H1 (cell line): ENCODE data around the gene PPCDC. TPM values are rescaled to one million over a fixed set of nuclear protein-coding genes. Genes with fewer than 3 reads are reported as not detected.

Experiments used
- BACH1 ChIP-seq: IDR thresholded peaks from 2 replicates; pipeline ENCODE4 v1.6.1; 2012; ENCODE audit warnings: low read length, improper control_type of control experiment
- CHD1 ChIP-seq: IDR thresholded peaks from 2 replicates; pipeline ENCODE4 v1.6.1; 2012; ENCODE audit warnings: low read depth, low read length, improper control_type of control experiment
- HDAC2 ChIP-seq, 2 experiments: fragments of 300-600 bp in 1 of 2; sonication (generic) in 1 of 2; IDR thresholded peaks; 2 replicates each; pipeline ENCODE4 v1.6.1; 2011 to 2012; ENCODE audit warnings: low read depth in 2 of 2, low read length in 2 of 2, mild to moderate bottlenecking in 2 of 2, moderate library complexity in 2 of 2, borderline replicate concordance in 1 of 2, inconsistent platforms in 1 of 2
- MAFK ChIP-seq: IDR thresholded peaks from 2 replicates; pipeline ENCODE4 v1.6.1; 2012; ENCODE audit warnings: low read depth, mild to moderate bottlenecking, improper control_type of control experiment, low read length
- RAD21 ChIP-seq, 2 experiments: IDR thresholded peaks in 1 of 2; conservative IDR thresholded peaks in 1 of 2; 2 replicates each; pipeline ENCODE4 v1.6.1; 2011; ENCODE audit warnings: low read depth in 2 of 2, low read length in 2 of 2, improper control_type of control experiment in 1 of 2, inconsistent platforms in 1 of 2, mild to moderate bottlenecking in 1 of 2, moderate library complexity in 1 of 2
- RNF2 ChIP-seq: fragments of 200-900, 300-1000 bp; sonication (generic); IDR thresholded peaks from 2 replicates; pipeline ENCODE4 v1.7.1; 2016; ENCODE audit warnings: borderline replicate concordance, low read depth, mild to moderate bottlenecking, antibody characterized with exemption, low read length; ENCODE audit not compliant: poor library complexity, severe bottlenecking; ENCODE audit errors: missing control alignments
- SP2 ChIP-seq: IDR thresholded peaks from 2 replicates; pipeline ENCODE4 v1.6.1; 2012; ENCODE audit warnings: mild to moderate bottlenecking, low read length, inconsistent platforms
- SP4 ChIP-seq: IDR thresholded peaks from 2 replicates; pipeline ENCODE4 v1.6.1; 2012; ENCODE audit warnings: low read length, inconsistent platforms
- TEAD4 ChIP-seq: IDR thresholded peaks from 2 replicates; pipeline ENCODE4 v1.6.1; 2012; ENCODE audit warnings: low read depth, low read length, inconsistent platforms, mixed read lengths
- polyA plus RNA-seq, 7 experiments: library from polyadenylated mRNA; depleted of rRNA in 3 of 7; stranded (reverse) in 5 of 7; unstranded in 2 of 7; fragments of >200 nt in 5 of 7; fragments of 200-250 nt in 2 of 7; gene quantifications; 1 replicate in 5 of 7; 2 replicates in 1 of 7; 4 replicates in 1 of 7; pipeline versions ENCODE4 v1.2.1 to v1.2.3, GENCODE V29; 2011 to 2013; ENCODE audit warnings: missing spikeins in 2 of 7, mixed read lengths in 2 of 7
- total RNA-seq: library from RNA; stranded (reverse); fragmentation: NEBNext Ultra II Directional; extraction: Animal tissue kit (Norgen Biotek cat#: 25700); gene quantifications from 2 replicates; pipeline ENCODE4 v1.2.1, GENCODE V29; 2021
- TF ChIP-seq, protein P1 (sequence below): fragments of 300-600 bp; sonication (generic); IDR thresholded peaks from 2 replicates; pipeline ENCODE4 v1.7.1; 2012; ENCODE audit warnings: low read length, moderate library complexity, mild to moderate bottlenecking, inconsistent platforms; ENCODE audit not compliant: insufficient replicate concordance

Gene PPCDC
- total and polyA plus RNA-seq, 2 of the 8 experiments (the other 6 are each of a cell fraction or from before 2014, with no cell fraction given): 11.3 to 29.7 TPM

DNA sequence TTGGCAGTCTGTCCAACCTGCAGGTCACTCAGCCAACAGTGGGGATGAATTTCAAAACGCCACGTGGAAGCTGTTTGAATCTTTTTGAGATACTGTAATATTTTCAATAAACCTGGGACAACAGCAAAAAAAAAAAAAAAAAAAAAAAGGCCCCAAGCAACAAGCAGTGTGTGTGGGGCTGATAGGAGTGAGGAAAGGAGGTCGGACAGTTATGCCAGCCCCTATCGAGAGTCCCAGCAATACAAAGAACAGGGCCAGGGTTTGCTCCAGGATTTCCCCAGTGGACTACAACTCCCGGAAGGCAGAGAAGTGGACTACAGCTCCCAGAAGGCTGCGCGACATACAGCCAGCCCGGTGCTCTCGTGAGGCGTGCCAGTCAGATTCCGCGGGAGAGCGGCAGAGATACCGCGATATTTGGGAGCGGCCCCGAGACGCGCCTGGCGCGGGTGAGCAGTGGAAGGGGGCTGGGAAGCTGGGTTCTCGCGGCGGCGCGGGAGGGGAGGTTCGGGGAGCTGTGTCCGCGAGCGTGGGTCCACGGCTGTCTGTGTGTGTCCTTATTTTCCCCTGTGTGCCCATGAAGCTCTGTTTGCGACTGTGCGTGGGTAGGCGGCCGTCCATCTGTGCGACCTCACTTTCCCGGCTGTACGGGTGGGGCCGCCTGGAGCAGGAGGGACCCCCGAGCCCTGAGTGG is at the start of gene PPCDC (continued):
- TF ChIP-seq, protein P1, sequence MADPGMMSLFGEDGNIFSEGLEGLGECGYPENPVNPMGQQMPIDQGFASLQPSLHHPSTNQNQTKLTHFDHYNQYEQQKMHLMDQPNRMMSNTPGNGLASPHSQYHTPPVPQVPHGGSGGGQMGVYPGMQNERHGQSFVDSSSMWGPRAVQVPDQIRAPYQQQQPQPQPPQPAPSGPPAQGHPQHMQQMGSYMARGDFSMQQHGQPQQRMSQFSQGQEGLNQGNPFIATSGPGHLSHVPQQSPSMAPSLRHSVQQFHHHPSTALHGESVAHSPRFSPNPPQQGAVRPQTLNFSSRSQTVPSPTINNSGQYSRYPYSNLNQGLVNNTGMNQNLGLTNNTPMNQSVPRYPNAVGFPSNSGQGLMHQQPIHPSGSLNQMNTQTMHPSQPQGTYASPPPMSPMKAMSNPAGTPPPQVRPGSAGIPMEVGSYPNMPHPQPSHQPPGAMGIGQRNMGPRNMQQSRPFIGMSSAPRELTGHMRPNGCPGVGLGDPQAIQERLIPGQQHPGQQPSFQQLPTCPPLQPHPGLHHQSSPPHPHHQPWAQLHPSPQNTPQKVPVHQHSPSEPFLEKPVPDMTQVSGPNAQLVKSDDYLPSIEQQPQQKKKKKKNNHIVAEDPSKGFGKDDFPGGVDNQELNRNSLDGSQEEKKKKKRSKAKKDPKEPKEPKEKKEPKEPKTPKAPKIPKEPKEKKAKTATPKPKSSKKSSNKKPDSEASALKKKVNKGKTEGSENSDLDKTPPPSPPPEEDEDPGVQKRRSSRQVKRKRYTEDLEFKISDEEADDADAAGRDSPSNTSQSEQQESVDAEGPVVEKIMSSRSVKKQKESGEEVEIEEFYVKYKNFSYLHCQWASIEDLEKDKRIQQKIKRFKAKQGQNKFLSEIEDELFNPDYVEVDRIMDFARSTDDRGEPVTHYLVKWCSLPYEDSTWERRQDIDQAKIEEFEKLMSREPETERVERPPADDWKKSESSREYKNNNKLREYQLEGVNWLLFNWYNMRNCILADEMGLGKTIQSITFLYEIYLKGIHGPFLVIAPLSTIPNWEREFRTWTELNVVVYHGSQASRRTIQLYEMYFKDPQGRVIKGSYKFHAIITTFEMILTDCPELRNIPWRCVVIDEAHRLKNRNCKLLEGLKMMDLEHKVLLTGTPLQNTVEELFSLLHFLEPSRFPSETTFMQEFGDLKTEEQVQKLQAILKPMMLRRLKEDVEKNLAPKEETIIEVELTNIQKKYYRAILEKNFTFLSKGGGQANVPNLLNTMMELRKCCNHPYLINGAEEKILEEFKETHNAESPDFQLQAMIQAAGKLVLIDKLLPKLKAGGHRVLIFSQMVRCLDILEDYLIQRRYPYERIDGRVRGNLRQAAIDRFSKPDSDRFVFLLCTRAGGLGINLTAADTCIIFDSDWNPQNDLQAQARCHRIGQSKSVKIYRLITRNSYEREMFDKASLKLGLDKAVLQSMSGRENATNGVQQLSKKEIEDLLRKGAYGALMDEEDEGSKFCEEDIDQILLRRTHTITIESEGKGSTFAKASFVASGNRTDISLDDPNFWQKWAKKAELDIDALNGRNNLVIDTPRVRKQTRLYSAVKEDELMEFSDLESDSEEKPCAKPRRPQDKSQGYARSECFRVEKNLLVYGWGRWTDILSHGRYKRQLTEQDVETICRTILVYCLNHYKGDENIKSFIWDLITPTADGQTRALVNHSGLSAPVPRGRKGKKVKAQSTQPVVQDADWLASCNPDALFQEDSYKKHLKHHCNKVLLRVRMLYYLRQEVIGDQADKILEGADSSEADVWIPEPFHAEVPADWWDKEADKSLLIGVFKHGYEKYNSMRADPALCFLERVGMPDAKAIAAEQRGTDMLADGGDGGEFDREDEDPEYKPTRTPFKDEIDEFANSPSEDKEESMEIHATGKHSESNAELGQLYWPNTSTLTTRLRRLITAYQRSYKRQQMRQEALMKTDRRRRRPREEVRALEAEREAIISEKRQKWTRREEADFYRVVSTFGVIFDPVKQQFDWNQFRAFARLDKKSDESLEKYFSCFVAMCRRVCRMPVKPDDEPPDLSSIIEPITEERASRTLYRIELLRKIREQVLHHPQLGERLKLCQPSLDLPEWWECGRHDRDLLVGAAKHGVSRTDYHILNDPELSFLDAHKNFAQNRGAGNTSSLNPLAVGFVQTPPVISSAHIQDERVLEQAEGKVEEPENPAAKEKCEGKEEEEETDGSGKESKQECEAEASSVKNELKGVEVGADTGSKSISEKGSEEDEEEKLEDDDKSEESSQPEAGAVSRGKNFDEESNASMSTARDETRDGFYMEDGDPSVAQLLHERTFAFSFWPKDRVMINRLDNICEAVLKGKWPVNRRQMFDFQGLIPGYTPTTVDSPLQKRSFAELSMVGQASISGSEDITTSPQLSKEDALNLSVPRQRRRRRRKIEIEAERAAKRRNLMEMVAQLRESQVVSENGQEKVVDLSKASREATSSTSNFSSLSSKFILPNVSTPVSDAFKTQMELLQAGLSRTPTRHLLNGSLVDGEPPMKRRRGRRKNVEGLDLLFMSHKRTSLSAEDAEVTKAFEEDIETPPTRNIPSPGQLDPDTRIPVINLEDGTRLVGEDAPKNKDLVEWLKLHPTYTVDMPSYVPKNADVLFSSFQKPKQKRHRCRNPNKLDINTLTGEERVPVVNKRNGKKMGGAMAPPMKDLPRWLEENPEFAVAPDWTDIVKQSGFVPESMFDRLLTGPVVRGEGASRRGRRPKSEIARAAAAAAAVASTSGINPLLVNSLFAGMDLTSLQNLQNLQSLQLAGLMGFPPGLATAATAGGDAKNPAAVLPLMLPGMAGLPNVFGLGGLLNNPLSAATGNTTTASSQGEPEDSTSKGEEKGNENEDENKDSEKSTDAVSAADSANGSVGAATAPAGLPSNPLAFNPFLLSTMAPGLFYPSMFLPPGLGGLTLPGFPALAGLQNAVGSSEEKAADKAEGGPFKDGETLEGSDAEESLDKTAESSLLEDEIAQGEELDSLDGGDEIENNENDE: no peak
- TF ChIP-seq SP2 (no peak), TEAD4 (peak; percentile 61; the same call in 1 of the 2 replicates), SP4 (no peak), RNF2 (no peak), CHD1 (no peak), BACH1 (no peak; the same call in 1 of the 2 replicates), MAFK (no peak), HDAC2 (IDR thresholded peaks at IDR 0.05; ENCODE audit: borderline replicate concordance in 1 of 2, low read depth in 2 of 2, low read length in 2 of 2) (peak in 1 of 2 experiments; percentile 64; a peak in 1 of 4 replicates), RAD21 (IDR thresholded peaks at IDR 0.05 in 1 of 2, conservative IDR thresholded peaks at IDR 0.05 in 1 of 2; ENCODE audit: low read depth in 2 of 2, low read length in 2 of 2) (peak in 1 of 2 experiments; percentile 7; a peak in 1 of 4 replicates)
